CD4-positive, alpha-beta T cell treated with Interleukin-10 for 1 hour (primary cell): ENCODE results near the gene FRMD1.

ENCODE experiments used
- DNase-seq: peaks from one replicate; pipeline ENCODE4 v3.0.0-alpha.2; 2020

The FRMD1 gene

DNA sequence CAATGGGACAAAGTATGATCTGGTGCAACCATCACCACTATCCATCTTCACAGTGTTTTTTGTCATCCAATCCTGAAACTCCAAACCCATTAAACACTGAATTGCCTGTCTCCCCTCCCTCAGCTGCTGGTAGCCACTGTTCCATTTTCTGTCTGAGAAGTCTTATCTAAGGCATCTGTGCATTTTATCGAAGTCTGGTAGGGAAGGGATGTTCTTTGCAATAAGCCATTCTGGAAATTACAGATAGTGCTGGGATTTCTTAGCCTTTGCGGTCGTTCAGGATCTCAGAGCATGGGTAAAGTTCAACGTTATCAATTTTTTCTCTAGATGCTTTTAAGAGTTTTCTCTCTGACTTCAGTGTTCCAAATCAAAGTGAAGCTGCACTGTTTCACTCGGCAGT, 57.4 kb downstream of the FRMD1 start:
- no peak for DNase-seq

GRCh38 chr6:168020242-168020641, 58.8 kb downstream of the FRMD1 start:
- DNase-seq, result no peak

- DNase-seq, result no peak
These were observed 60.3 kb downstream of the FRMD1 start for GRCh38 chr6:168018664-168019063.

GRCh38 chr6:168017629-168018028, 61.4 kb downstream of the FRMD1 start:
- no peak for DNase-seq

- no peak for DNase-seq
These were observed 62.1 kb downstream of the FRMD1 start for GRCh38 chr6:168016721-168017525.

DNA sequence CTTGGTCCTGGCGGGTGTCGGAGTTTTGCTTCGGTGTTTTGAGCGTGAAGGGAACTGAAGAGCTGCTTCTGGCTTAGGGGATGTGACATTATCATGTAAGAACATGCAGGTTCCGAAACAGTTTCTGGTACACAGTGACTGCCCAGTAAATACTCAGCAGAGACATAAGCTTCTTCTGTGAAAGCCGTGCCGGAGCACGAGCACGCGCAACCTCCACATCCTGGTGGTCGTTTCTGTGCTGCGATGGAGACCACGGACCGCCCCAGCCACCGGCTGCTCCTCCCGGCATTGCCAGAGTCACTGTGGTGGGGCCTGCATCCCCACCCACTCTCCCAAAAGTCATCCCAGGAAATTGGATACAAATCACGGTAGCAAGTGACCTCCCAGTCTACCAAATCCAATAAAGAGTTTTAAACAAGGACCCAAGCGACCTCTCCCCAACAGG, 62.8 kb downstream of the FRMD1 start:
- DNase-seq, result no peak

- no peak for DNase-seq
These were observed 63.4 kb downstream of the FRMD1 start for GRCh38 chr6:168015482-168016175.

DNA sequence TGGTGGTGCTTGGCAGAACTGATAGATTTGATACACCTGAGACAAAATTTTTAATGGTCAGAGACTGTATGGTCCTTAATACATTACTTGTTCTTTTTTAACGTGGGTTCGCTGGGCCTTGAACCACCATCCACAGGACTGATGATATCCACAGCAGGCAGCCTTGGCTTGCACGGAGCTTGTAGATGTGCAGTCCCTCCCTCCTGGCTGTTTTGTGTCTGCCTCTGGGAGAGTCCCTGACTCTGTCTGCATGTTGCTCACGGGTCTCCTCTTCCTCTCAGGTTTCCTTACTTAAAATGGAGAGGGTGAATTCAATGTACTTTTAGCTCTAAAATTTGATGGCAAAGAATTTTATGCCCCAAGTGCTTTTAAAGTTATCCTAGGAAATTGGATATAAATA, 64.0 kb downstream of the FRMD1 start:
- no peak for DNase-seq

DNA sequence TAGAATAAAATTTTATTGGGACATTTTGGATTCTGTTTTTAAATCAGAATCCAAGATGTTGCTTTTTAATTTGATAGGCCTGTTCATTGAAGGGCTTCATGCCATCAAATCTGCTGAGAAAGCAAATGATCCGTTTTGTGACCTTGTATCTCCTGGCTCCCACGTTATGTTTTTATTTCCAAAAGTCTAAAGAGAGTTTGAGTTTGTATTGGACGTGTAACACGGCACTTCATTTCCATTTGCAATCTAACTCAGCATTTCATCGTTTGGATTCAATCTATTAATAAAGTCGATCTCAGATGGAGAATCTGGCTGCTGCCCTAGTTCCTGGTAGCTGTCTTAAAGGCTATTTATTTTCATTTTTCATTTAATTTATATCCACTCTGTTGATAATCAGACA, 64.6 kb downstream of the FRMD1 start:
- no peak for DNase-seq

DNA sequence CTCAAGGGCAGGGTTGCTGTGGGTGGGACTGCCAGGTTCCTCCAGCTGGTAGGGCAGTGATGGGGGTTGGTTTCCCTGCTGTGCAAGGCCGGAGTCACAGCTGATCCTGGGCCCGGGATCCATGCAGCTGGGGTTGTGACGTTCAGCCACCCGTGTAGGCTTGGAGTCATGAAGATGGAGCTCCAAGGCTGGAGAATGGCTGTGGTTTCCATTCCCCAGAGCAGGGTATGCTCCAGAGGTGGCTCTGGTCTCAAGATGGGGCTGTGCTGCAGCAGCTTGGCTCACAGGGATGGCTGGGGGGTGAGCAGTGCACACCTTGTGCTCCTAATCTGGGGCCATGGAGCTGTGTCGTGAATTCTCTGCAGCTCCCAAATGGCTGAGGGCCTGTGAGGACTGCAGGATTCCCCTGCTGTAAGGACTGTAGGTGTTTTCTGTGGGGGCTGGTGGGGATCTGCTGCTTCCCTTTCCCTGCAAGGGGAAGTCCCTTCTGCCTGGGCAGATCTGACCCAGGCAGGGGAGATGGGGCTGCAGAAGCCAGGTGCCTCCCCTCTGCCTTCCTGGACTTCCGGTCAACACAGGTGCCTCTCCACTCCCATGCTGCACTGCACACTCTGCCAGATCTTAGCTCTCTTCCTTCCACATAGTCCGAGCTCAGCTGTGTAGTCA, 65.6 kb downstream of the FRMD1 start:
- DNase-seq, result no peak

DNA sequence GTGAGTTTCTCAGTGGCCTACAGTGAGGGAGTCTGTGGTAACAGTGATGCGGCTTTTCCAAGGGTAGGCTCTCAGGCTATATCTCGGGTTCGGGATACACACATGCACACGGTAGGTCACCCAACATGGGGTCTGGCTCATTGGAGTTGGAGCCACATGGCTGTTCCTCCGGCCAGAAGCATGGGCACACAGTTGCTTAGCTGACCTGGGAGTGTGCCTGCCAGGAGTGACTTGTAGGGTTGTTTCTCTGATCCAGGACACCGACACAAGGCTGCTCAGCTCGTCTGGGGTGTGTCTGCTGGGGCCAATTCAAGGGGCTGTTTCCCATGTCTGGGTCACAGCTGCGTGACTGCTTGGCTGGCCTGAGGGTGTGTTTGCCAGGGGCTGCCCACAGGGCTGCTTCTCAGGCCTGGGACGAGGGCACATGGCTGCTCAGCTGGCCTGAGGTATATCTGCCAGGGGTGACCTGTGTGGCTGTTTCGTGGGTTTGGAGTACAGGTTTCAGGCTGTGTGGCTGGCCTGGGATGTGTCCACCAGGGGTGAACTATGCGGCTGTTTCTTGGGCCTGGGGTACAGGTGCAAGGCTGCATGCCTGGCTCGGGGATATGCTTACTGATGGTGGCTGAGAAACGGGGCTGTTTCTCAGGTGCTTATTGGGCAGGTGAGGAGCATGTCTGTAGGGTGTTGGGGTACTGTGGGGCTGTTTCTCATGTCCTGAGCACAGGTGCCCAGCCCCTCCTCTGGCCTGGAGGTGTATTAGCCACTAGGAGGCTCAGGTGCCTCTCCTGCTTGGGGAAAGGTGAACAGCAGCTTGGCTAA, 66.4 kb downstream of the FRMD1 start:
- no peak for DNase-seq

DNA sequence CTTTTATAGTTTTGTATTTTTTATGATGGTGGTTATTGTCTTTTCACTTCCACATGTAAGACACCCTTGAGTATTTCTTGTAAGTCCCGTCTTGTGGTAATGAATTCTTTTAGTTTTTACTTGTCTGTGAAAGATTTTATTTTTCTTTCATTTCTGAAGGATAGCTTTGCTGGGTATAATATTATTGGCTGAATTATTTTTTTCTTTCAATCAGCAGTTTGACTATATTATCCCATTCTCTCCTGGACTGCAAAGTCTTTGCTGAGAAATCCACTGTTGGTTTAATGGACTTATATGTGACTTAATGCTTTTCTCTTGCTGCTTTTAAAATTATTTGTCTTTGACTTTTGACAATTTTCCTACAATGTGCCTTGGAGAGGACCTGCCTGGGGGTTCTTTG, 67.7 kb downstream of the FRMD1 start:
- DNase-seq, result no peak

DNA sequence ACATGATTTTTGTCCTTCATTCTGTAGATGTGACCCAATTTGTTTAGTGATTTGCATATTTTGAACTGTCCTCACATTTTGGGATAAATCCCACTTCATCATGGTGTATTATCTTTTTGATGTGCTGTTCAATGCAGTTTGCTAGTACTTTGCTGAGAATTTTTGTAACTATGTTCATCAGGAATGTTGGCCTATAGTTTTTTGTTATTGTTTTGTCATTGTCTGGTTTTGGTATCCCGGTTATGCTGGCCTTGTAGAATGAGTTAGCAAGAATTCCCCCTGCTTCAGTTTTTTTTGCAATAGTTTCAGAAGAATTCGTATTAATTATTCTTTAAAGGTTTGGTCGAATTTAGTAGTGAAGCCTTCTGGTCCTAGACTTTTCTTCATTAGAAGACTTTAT, 69.7 kb downstream of the FRMD1 start:
- DNase-seq, result no peak

- DNase-seq, result no peak
These were observed 71.2 kb downstream of the FRMD1 start for GRCh38 chr6:168007592-168008338.

- no peak for DNase-seq
These were observed 73.2 kb downstream of the FRMD1 start for GRCh38 chr6:168005796-168006195.

DNA sequence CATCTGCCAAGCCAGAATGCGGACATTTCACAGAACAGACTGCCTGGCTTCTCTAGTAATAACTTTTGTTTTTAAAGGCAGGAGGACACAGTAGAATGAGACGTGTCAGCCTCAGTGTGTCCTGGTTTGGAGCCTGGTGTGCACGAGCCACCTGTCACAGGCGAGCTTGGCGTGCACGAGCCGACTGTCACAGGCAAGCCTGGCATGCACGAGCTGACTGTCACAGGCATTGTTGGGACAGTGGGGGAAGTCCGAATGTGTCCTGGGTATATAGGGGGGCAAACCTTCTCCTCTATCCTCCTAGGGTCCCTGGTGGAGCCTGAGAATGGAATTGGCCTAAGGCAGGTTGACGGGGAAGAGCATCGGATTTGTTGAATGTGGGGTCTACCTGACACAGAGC, 74.1 kb downstream of the FRMD1 start:
- DNase-seq, result no peak

DNA sequence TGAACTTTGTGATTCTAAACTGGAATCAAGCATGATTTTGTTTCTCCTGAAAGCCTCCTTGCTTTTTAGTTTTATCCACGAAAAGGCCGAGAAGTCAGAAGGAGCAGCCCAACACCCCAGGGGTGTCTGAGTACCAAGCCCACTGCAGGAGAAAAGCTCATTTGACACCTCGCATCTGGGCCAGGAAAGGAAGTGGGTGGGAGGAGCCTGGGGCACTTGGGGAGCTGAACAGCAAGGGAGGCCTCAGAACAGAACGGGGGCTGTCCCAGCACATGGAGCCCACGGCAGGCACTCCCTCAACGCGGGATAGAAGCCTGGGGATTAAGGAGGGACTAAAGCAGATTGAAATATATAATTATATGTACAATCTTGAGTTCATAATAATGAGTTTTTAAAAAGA, 75.0 kb downstream of the FRMD1 start:
- no peak for DNase-seq
